SK-N-MC (cell line): ENCODE measurements around the gene MCM8.

Experiments
- DNase-seq: peaks from one replicate; pipeline ENCODE4 v3.0.0-alpha.2; 2011; ENCODE audit warnings: low read depth, low spot score
- H3K27ac ChIP-seq: fragments of 200-600 bp; sonication (generic); 2 replicates; pipeline ENCODE4 v1.5.1; 2016; ENCODE audit warnings: mixed run types
- H3K36me3 ChIP-seq: fragments of 200-600 bp; sonication (generic); 2 replicates; pipeline ENCODE4 v1.6.1; 2017; ENCODE audit warnings: antibody characterized with exemption, low read length, mixed read lengths; ENCODE audit not compliant: insufficient read depth
- H3K4me3 ChIP-seq: fragments of 200-600 bp; sonication (generic); 2 replicates; pipeline ENCODE4 v1.5.1; 2016
- H3K9ac ChIP-seq: fragments of 200-600 bp; sonication (generic); 2 replicates; pipeline ENCODE4 v1.8.0; 2017; ENCODE audit warnings: mixed run types, mixed read lengths; ENCODE audit not compliant: insufficient read length
- H3K9me3 ChIP-seq: fragments of 200-600 bp; sonication (generic); 2 replicates; pipeline ENCODE4 v1.6.1; 2017; ENCODE audit warnings: low read depth, mild to moderate bottlenecking, antibody characterized with exemption, low read length, moderate library complexity, mixed read lengths
- EZH2 ChIP-seq: fragments of 200-600 bp; sonication (generic); IDR thresholded peaks from one replicate; pipeline ENCODE4 v1.6.1; 2017; ENCODE audit warnings: antibody characterized with exemption
- FOXP2 ChIP-seq: optimal IDR thresholded peaks from 2 replicates; pipeline ENCODE3; 2011; ENCODE audit warnings: mild to moderate bottlenecking, moderate library complexity; ENCODE audit not compliant: insufficient read depth; ENCODE audit errors: extremely low read length, control extremely low read depth
- POLR2AphosphoS5 ChIP-seq: IDR thresholded peaks from 2 replicates; pipeline ENCODE4 v1.6.1; 2012; ENCODE audit warnings: mild to moderate bottlenecking, low read depth, low read length, borderline replicate concordance

Gene MCM8

DNA sequence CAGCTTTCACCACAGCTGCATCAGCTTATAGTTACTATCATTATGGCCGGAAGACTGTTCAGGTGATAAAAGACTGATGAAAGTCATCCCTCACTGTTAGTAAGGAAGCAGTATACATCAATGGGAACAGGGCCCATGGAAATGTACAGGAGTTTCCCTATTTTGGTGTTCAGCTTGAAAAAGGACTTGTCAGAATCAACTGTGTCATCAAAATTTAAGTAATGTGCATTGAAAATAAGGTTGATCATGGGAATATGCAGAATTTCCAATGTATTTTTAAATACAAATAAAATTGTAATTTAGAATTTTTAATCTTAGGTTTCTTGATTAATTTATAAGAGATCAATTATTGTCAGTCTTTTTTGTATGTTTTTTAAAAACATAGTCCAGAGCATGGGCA is 86.6 kb downstream of the MCM8 start:
- Histone ChIP-seq H3K36me3 (peaks cover 68% of the 10 kb centered on the region), H3K27ac (no peak overlapping the region), H3K9ac (no peak overlapping the region), H3K4me3 (no peak overlapping the region), H3K9me3 (no peaks in the 10 kb centered on the region)
- no peak for TF ChIP-seq EZH2
- no peak for TF ChIP-seq POLR2AphosphoS5
- no peak for TF ChIP-seq FOXP2
- no peak for DNase-seq

- Histone ChIP-seq H3K27ac (no peak overlapping the region), H3K9ac (no peak overlapping the region), H3K36me3 (peaks cover 65% of the 10 kb centered on the region), H3K4me3 (no peak overlapping the region), H3K9me3 (no peaks in the 10 kb centered on the region)
- DNase-seq: no peak
- no peak for TF ChIP-seq POLR2AphosphoS5
- no peak for TF ChIP-seq FOXP2
- no peak for TF ChIP-seq EZH2
Observed at GRCh38 chr20:6038256-6038655, 87.8 kb downstream of the MCM8 start.

DNA sequence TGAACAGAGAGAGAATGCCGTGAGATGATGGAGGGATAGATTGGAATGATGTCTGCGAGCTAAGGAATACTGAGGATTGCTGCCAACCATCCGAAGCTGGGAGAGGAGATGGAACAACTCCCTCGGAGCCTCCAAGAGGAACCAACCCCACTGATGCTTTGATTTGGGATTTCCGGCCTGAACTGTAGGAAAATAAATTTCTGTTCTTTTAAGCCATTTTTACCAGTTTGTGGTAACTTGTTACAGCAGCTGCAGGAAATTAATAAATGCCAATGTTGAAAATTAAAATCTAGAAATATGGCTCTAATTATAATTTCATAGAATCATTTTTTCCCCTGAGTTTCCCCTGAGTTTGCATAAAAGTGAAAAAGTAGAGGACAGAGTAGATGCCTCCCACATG is 89.3 kb downstream of the MCM8 start:
- DNase-seq: peak; percentile 90
- Histone ChIP-seq H3K36me3 (peaks cover 49% of the 10 kb centered on the region), H3K4me3 (peak overlapping the region; percentile 54), H3K9me3 (no peaks in the 10 kb centered on the region), H3K9ac (no peak overlapping the region), H3K27ac (peak overlapping the region; percentile 87)
- TF ChIP-seq EZH2: no peak
- TF ChIP-seq POLR2AphosphoS5: peak; percentile 55; the same call in 1 of the 2 replicates
- TF ChIP-seq FOXP2: no peak

GRCh38 chr20:6040540-6040939 is 90.1 kb downstream of the MCM8 start:
- peaks cover 48% of the 10 kb centered on the region for H3K36me3 ChIP-seq
- TF ChIP-seq FOXP2: no peak
- TF ChIP-seq EZH2: no peak
- no peak for TF ChIP-seq POLR2AphosphoS5
- peak overlapping the region; percentile 87 for H3K27ac ChIP-seq

DNA sequence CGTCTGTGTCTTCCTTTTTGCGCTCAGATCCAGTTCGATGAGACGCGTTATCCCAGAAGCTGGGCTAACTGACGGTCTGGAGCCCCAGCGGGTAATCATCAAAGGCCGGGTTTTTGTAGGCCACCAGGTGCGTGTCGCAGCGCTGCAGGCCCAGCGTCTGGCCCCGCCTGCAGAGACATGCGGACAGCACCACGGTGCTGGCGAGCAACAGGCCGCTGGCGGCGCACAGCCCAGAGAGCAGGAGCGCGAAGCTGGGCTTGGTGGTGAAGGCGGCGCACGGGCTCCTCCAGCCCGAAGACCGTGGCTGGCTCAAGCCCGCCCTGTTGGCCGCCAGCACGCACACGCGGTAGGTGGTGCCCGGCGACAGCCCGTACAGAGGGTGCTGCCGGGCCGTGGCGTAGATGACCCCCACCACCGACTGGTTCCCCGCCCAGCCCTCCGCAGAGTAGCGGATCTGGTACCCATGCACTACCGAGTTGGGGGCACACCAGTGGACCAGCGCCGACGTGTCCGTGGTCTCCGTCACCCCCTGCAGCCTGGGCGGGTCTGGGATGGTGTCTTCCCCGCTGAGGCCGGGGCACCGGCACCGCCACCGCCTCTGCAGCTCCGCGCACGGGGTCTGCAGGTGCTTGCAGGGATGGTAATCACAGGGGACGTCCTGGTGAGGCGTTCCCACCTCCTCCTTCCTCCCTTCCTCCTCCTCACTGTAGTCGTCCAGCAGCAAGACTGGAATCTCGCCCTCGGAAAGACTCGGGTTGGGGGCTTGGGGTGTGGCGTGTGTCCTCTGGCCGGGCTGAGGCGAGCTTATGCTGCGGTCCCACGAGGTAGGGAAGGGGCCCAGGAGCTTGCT is 90.7 kb downstream of the MCM8 start:
- DNase-seq: no peak
- Histone ChIP-seq H3K4me3 (no peak overlapping the region), H3K9me3 (no peaks in the 10 kb centered on the region), H3K9ac (no peak overlapping the region), H3K27ac (no peak overlapping the region), H3K36me3 (peaks cover 44% of the 10 kb centered on the region)
- TF ChIP-seq EZH2 (no peak), POLR2AphosphoS5 (no peak), FOXP2 (no peak)

More at GRCh38 chr20:6040540-6040939, 90.1 kb downstream of the MCM8 start:
- no peak for DNase-seq
- Histone ChIP-seq H3K9ac (no peak overlapping the region), H3K9me3 (no peaks in the 10 kb centered on the region), H3K4me3 (peak overlapping the region; percentile 54)

DNA sequence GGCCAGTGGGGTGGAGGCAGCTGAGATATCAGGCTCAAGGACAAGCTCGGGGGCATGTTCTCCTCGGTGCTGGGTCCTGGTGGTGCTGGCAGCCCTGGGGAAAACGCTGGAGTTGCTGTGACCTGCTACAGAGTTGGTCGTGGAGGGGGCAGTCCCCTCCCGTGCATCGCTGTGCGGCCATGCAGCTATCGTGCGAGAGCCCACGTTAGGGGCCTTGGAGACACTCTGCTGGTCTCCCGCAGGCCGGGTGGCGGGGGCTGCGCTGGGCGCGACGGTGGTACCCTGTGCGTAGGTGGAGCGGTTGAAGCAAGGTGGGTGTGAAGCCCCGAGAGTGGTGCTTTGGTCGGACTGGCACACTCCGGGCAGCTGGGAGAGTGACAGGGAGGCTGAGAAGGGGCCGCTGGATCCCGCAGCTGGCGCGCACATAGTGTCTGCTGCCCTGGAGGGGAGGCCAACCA is 91.4 kb downstream of the MCM8 start:
- Histone ChIP-seq H3K27ac (no peak overlapping the region), H3K9me3 (no peaks in the 10 kb centered on the region), H3K9ac (no peak overlapping the region), H3K4me3 (no peak overlapping the region), H3K36me3 (peaks cover 38% of the 10 kb centered on the region)
- DNase-seq: no peak
- TF ChIP-seq FOXP2 (no peak), POLR2AphosphoS5 (no peak), EZH2 (no peak)

GRCh38 chr20:6044115-6044514 is 93.7 kb downstream of the MCM8 start:
- DNase-seq: no peak
- Histone ChIP-seq H3K9ac (no peak overlapping the region), H3K27ac (no peak overlapping the region), H3K4me3 (no peak overlapping the region), H3K9me3 (no peaks in the 10 kb centered on the region), H3K36me3 (peaks cover 19% of the 10 kb centered on the region; the same call in 1 of the 2 replicates)
- TF ChIP-seq FOXP2: no peak
- no peak for TF ChIP-seq EZH2
- no peak for TF ChIP-seq POLR2AphosphoS5

GRCh38 chr20:6045566-6045965 is 95.1 kb downstream of the MCM8 start:
- peaks cover 18% of the 10 kb centered on the region; the same call in 1 of the 2 replicates for H3K36me3 ChIP-seq
- DNase-seq: no peak
- no peak overlapping the region for H3K27ac ChIP-seq
- H3K4me3 ChIP-seq: no peak overlapping the region
- H3K9ac ChIP-seq: no peak overlapping the region
- no peaks in the 10 kb centered on the region for H3K9me3 ChIP-seq
- TF ChIP-seq POLR2AphosphoS5: no peak
- no peak for TF ChIP-seq FOXP2
- no peak for TF ChIP-seq EZH2

DNA sequence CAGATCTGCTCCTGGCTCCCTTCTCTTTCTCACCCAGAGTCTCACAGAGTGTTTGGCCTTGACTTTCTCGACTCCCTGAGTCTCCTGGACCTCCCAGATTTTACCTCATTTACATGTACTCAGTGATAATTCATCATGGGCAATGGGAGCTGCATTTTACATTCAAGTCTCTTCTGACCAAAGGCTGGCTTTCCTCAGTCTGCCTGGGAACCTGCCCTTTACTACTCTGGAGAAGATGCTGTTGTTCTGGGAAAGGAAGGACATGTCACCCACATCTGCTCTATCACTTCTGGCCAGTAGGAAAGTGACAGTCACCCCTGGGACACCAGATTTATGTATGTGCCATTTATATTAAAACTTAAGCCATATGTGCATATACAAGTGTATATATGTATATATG is 96.0 kb downstream of the MCM8 start:
- Histone ChIP-seq H3K4me3 (no peak overlapping the region), H3K9ac (no peak overlapping the region), H3K27ac (no peak overlapping the region), H3K36me3 (peaks cover 10% of the 10 kb centered on the region; the same call in 1 of the 2 replicates), H3K9me3 (no peaks in the 10 kb centered on the region)
- TF ChIP-seq EZH2 (no peak), FOXP2 (no peak)
- no peak for DNase-seq
